Ovary (tissue), 3 donors: ENCODE measurements around the gene DERL2.

ENCODE experiments used
- CTCF ChIP-seq, 3 donors: fragments of 450-650 bp in 2 of 3; fragments of 200-600 bp in 1 of 3; IDR thresholded peaks; one replicate each; pipeline versions ENCODE4 v1.5.1 to v1.8.0; 2016 to 2022; ENCODE audit warnings: antibody characterized with exemption in 3 of 3, mild to moderate bottlenecking in 1 of 3
- EP300 ChIP-seq: sonication (generic); formaldehyde crosslinking; IDR thresholded peaks from one replicate; pipeline ENCODE4 v1.6.1; 2017; ENCODE audit warnings: antibody characterized with exemption
- POLR2A ChIP-seq: fragments of 450-650 bp; IDR thresholded peaks from one replicate; pipeline ENCODE4 v1.6.1; 2017; ENCODE audit warnings: antibody characterized with exemption, mild to moderate bottlenecking, moderate library complexity
- donor health status: DM: no; HTN: no; CAD: no.

- no peak for TF ChIP-seq CTCF (IDR thresholded peaks at IDR 0.05)
- no peak for TF ChIP-seq EP300
- TF ChIP-seq POLR2A, result no peak
Observed at GRCh38 chr17:5510771-5511170, 24.8 kb upstream of the DERL2 start.
